T47D (cell line): Measurements from ENCODE around the gene TMEM234.
A peak's percentile ranks its signal among the peaks of the same experiment; 100 is the strongest.
"Not testable (repeated sequence)": the region's sequence is repeated elsewhere in the genome, so short reads cannot be mapped to it uniquely, and the experiment has no call there.

ENCODE experiments used
- DNase-seq, 2 experiments: peaks; one replicate each; pipeline versions ENCODE4 v3.0.0 to v3.0.0-alpha.2; 2011 to 2012; ENCODE audit warnings: low read depth in 1 of 2, low spot score in 1 of 2
- JUND ChIP-seq: IDR thresholded peaks from 2 replicates; pipeline ENCODE4 v1.6.1; 2012; ENCODE audit warnings: low read depth
- in situ Hi-C: cut with HindIII; loops from 2 replicates; pipeline ENCODE4 v1.10.0; 2016; ENCODE audit warnings: low sequenced_read_pairs, low pct_unique_long_range_greater_than_20kb

Gene TMEM234

DNA sequence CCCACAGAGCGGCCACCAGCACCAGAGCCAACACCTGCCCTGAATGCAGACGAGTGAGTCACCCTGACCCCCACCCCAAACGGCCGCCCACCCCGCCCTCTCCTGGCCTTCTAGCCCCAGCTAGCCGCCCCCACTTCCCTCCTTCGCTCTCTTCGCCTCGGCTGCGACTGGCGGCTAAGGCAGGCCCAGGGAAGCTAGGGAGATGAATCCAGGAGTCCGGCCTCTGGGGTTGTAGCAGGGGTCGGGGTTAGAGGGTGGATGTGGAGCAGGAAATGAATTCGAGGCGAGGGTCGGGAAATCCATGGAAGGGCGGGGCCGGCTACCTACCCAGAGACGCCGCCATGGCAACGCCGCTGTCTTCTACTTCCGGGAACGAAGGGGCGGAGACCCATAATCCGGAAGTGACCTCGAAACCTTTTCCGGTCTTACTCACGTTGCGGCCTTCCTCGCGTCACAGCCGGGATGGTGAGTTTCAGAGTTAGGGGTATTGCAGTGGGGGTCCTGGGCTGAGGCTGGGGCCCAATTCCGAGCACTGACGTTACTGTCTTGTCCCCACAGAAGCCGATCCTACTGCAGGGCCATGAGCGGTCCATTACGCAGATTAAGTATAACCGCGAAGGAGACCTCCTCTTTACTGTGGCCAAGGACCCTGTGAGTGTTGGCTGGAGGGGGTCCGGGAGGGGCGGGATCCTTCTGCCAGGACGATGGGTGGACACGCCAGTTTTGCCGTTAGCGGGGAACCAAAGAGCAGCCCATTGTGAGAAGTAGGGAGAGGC lies at the start of gene TMEM234, which contains the start of gene EIF3I:
TMEM234 (minus strand) TSS at position 374 of the 776 bp plus-strand sequence; CDS start at position 343, 31 bp downstream.
EIF3I (plus strand) TSS at position 428 of the 776 bp plus-strand sequence; CDS start at position 463, 35 bp downstream.
- TF ChIP-seq JUND: no peak
- in situ Hi-C loops: no loop called here

DNA sequence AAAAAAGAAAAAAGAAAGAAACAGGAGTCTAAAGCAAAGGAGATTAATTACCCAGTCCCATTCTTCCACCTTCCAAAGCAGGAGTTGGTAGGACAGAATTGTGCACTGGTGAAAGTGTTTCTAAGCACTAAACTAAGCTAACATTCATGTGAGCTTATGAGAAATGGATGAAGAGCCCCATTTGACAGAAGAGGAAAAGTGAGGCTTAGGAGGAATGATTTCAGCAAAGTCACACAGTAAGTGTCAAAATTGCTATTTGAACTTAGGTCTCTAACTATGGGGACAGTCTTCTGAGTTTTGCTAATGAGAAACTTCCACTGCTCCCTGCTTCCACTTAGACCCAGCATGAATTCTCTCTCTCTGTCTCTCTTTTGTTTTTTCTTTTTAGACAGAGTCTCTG lies 47.6 kb upstream of the TMEM234 start:
- in situ Hi-C loops: no loop called here
- no peak for TF ChIP-seq JUND
- DNase-seq: no peak

More for the DNA sequence above, at the start of gene TMEM234, which contains the start of gene EIF3I:
- peak; percentile 72 to 86 for DNase-seq

DNA sequence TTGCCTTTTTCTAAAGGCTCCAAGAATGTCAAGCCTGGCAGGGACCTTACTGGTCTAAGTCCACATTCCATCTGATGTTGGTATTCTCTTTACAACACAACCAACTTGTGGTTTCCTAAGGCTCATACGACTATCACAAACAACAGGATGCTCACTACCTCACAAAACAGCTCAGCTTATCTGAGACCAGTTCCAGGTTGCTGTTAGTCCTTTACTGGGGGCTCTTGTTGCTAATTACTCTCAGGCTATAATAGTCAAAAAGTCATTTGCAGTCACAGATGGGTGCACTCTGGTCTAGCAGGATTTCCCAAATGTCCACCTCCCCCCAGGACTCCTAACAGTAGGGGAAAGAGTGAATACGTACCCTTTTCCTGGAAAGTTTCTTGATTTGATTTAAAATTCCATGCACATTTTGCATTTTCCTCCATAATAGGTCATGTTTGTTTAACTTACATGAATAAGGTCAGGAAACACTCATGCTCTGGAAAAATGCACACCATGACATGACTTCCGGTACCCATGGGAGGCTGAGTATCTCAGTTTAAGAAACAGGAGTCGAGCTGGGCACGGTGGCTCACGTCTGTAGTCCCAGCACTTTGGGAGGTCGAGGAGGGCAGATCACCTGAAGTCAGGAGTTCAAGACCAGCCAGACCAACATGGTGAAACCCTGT lies 44.9 kb upstream of the TMEM234 start:
- peak in 1 of 2 experiments; percentile 8 for DNase-seq
- no peak for TF ChIP-seq JUND
- in situ Hi-C loops: no loop called here

DNA sequence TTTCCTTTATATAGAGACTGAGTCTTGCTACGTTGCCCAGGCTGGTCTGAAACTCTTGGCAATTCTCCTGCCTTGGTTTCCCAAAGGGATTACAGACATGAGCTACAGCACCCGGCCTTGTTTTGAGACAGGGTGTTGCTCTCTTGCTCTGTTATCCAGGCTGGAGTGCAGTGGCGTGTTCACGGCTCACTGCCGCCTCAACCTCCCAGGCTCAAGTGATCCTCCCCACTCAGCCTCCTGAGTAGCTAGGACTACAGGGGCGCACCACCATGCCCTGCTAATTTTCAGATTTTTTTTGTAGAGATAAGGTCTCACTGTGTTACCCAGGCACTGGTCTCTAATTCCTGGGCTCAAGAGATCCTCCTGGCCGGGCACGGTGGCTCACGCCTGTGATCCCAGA lies 43.7 kb upstream of the TMEM234 start:
- in situ Hi-C loops: no loop called here
- DNase-seq: no peak
- no peak for TF ChIP-seq JUND

DNA sequence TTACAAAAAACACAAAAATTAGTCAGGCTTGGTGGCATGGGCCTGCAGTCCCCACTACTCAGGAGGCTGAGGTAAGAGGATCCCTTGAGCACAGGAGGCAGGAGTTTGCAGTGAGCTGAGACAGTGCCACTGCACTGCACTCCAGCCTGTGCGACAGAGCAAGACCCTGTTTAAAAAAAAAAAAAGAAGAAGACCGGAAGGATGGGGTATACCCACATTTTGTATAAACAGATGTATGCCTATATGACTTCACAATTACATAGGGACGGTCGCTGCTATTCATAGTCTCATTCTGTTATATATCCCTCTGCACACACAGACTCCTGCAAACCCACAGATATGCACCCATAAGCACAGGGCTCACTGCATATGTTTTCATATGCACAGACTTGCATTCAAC lies 41.6 kb upstream of the TMEM234 start:
- in situ Hi-C loops: no loop called here
- DNase-seq: no peak
- no peak for TF ChIP-seq JUND

DNA sequence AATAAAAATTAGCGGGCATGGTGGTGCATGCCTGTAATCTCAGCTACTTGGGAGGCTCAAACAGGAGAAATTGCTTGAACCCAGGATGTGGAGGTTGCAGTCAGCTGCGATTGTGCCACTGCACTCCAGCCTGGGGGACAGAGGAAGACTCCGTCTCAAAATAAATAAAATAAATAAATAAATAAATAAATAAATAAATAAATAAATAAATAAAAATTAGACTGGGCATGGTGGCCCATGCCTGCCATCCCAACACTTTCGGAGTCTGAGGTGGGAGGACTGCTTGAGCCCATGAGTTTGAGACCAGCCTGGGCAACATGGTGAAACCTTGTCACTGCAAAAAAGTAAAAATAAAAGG lies 41.1 kb upstream of the TMEM234 start:
- in situ Hi-C loops, DNase-seq: not testable (repeated sequence)

DNA sequence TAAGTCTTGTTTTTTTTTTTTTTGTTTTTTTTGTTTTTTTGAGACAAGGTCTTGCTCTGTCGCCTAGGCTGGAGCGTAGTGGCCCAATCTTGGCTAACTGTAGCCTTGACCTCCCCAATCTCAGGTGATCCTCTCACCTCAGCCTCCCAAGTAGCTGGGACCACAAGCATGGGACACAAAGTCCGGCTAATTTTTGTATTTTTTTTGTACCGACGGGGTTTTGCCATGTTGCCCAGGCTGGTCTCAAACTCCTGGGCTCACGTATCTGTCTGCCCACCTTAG lies 35.0 kb upstream of the TMEM234 start:
- TF ChIP-seq JUND: no peak
- in situ Hi-C loops: no loop called here
- DNase-seq: no peak

DNA sequence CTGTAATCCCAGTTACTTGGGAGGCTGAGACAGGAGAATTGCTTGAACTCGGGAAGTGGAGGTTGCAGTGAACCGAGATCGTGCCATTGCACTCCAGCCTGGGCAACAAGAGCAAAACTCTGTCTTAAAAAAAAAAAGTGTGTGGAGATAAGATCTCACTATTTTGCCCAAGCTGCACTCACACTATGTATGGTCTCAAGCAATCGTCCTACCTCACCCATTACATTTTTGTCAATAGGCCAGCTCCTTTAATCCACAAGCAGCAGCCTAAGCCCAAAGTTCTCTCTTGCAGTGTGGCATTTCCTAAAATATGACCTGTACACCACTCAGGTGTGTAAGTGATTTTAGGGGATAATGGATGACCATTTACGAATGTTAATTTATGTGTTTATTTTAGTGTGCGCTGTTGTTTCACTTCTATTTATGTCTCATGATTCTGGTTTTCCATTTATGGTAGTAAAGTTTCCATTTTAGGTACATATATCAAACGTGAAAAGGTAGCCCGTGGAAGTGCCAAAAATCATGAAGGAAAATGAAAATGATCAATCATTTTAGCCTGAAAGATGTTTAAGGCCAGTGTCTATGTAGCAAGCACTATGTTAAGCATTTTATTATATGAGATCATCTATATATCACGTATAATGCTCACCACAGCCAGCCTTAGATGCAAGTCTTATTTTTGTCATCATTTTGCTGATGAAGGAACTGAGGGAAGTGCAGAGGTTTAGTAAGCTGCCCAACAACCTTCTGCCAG lies 34.5 kb upstream of the TMEM234 start:
- TF ChIP-seq JUND: no peak
- in situ Hi-C loops: no loop called here
- no peak for DNase-seq

DNA sequence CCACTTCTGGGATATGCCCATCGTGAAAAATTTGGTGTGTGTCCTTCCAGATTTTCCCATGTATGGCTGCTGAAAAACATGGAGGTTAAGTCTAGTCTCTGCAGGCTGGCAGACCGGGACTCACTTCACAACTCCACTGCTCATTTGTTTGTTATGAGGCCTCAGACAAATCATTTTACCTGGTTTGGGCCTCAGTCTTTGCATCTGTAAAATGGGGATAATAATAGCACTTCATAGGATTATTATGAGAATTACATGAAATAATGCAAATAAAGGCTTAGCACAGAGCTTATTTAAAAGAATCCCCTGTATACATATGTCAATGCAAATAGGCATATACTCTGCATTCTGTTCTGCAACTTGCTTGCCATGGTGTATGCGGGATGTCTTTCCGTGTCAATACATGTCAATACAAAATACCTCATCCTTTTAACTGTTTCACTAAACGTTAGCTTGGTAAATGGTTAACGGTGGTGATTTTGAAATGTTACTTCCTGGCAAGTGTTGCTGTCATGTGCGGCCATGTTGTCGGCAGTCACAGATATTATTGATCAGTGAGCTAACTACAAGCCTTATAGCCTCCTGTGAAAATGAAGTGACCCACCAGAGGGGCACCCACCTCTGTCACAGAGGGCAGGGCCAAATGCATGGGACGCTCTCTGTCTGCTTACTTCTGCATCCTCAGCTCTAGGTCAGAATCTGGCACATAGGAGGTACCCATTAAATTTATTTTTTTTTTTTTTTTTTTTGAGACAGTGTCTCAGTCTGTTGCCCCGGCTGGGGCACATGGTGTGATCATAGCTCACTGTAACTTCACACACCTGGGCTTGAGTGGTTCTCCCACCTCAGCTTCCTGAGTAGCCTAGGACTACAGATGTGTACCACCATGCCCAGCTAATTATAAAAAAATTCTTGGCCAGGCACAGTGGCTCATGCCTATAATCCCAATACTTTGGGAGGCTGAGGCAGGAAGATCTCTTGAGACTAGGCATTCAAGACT lies 33.2 kb upstream of the TMEM234 start:
- in situ Hi-C loops: no loop called here
- no peak for DNase-seq
- TF ChIP-seq JUND: no peak

DNA sequence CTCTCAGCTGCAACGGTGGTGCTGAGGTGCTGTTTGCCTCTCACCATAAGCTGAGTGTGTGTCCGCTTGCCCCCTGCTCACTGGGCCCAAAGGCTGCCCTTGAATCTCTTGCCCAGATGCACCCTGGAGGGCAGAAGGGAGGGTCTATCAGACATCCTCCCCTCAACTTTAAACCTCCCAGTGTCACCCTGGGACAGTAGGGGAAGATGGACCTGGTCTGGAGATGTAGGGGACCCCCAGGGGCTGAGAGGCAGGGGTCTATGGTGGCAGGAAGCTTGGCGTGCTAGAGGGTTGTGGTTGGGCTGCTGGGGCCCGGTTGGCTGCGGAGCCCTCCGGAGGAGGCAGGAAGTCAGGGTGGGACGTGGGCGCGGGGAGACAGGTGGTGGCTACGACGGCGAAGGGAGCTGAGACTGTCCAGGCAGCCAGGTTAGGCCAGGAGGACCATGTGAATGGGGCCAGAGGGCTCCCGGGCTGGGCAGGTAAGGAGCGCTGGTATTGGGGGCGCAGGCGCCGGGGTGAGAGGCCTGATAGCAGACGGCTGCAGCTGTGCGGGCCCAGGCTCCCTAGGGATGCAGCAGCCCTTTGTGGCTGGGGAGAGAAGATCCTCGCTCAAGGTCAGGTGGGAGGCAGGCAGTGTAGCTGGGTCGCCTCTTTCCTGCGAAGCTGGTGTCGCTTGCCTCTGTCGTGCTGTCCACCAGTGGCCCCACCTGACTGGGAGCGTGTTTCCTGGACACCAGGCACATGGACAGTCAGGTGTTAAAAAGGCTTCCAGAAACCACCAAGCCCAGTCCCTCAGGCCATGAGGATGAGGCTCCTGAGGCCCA lies 29.0 kb upstream of the TMEM234 start, which contains the start of gene LCK:
LCK (plus strand) TSS at position 373 of the 824 bp plus-strand sequence. CDS start 23,065 bp downstream, outside the sequence.
- no peak for TF ChIP-seq JUND
- DNase-seq: no peak
- in situ Hi-C loops: no loop called here

DNA sequence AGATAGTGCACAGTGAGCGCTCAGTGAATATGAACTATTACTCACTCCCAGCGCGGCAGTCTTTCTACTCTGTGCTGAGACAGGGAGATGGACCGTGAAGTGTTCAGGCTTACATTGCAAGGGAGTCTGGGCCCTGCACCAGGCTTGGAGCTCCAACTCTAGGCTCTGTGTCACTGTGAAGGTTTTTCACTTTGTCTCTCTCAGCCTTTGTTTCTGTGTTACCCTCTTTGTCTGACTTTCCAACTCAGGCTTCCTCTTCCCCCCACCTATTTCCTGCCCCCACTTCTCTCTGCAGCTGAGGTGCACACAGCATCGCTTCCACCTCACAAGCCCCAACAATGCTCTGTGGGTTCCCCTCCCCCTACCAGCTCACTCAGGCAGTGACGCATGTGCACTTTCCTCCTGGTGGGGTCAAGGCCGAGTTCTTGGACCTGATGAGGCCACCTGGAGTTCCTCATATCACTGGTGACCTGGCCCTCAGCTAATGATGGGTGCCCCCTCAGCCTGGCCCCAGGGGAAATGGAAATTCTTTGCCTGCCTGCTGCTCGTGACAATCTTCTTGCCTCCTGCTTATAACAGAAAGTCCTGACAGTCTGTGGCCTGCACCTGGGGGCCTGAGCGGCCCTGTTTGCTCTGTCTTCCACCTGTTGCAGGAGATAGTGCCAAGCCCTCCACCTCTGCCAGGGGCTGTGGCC lies 27.8 kb upstream of the TMEM234 start:
- DNase-seq: no peak
- in situ Hi-C loops: no loop called here
- no peak for TF ChIP-seq JUND
